HG03159 (cell line): Measurements from ENCODE around the gene TRAF3IP1.
A peak's percentile ranks its signal among the peaks of the same experiment; 100 is the strongest.
"Not testable (repeated sequence)": the region's sequence is repeated elsewhere in the genome, so short reads cannot be mapped to it uniquely, and the experiment has no call there.

ENCODE experiments used
- ATAC-seq: cut with Tn5 transposase; IDR thresholded peaks from one replicate; pipeline ENCODE4 v1.9.1; 2021; ENCODE audit warnings: mild to moderate bottlenecking, moderate library complexity; ENCODE audit not compliant: unreplicated experiment

TRAF3IP1 gene

DNA sequence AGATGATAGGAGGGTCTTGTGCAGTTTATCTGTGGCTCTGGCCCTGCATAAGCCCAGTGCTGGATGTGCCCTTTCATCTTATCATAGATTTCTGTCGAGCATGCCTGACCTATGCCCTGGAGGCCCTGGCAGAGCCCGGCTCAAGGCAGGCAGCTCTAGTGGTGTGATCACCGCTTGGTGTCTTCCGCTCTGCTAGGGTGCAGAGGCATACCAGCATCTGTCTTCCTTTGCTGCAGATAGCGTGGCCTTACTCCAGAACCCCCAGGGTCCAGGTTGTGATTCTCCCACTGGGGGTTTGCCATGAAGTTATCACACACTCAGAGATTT is 13.7 kb upstream of the TRAF3IP1 start:
- ATAC-seq, result no peak

DNA sequence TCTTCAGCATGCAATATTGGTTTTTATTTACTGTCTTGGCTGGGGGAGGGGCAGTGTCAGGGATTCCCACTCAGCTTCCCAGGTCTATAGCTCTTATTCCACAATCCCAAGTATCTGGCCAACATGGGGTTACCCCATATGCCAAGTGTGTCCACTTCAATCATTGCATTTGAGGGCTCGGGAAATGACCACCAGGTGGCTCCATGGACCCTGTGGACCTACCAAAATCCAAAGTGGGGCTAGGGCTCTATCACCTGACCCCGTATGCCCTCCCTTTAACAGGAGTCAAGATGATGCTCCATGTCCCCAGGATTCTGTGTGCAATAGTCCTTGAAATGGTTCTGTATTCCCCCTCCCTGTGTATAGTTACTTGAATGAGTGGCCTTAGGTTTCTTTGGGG is 12.1 kb upstream of the TRAF3IP1 start:
- no peak for ATAC-seq

DNA sequence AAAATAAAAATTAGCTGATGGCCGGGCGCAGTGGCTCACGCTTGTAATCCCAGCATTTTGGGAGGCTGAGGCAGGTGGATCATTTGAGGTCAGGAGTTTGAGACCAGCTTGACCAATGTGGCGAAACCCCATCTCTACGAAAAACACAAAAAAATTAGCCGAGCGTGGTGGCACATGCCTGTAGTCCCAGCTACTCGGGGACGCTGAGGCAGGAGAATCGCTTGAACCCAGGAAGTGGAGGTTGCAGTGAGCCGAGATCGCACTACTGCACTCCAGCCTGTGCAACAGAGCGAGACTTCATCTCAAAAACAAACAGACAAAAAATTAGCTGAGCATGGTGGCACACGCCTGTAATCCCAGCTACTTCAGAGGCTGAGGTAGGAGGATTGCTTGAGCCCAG is 9.6 kb upstream of the TRAF3IP1 start:
- not testable (repeated sequence) for ATAC-seq

GRCh38 chr2:238313289-238313990 is 6.9 kb upstream of the TRAF3IP1 start:
- no peak for ATAC-seq

DNA sequence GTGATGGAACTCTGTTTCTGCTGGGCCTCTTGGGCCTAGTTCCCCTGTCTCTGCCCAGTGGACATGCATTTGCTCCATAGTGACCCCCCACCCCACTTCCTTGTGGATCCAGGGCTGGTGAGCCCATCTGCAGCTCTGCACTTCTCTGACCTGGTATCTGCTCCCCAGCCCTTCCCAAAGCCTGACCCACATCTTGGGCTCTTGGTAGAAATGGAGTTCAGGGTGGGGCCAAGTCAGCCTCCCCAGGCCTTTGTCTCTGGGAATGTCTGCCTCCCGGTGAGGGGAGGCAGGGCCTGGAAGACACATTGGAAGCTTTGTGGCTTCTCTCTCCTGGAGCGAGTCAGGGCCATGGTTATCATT is 6.3 kb upstream of the TRAF3IP1 start:
- ATAC-seq, result no peak

DNA sequence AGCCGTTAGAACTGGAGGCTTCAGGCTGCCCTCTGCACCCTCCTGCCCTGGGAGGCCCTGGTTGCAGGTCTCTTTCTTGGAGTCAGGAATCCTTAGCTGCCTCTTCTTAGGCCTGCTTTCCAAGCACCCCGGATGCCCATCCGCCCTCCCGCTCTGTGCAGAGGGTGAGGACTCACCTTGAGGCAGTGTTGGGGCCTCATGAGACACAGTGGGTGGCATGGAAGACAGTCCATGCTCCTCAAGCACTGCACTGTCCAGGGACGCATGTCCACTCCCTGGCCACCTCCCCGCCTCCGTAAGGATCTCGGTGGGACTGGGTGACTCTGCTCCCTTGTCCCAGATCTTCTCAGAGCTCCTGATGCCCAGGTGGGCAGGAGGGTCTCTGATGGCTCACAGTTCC is 5.7 kb upstream of the TRAF3IP1 start:
- no peak for ATAC-seq

DNA sequence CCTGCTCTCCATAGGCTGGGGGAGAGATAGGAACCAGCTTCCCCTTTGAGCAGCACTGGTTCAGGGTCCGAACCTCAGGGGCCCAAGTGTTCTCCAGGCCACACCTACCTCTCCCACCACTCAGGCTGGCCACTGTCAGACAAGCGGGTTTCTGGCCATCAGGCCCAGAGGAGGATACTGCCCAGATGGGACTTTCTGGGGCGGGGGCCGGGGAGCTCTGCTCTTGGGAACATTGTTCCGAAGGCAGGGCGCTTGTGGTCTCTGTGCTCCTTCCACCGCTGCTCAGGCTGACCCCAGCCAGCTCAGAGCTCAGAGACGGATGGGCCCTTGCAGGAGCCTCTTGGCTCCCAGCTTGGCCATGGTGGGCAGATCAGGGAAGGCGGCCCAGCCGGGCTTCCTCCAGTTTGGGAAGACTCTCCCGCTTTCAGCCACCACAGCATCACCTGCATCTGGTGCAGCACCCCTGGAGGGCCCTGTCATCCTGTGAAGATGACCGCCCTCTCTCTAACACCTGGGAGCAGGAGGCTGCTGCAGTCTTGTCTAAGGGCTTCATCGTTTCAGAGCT is 5.2 kb upstream of the TRAF3IP1 start:
- ATAC-seq, result no peak

DNA sequence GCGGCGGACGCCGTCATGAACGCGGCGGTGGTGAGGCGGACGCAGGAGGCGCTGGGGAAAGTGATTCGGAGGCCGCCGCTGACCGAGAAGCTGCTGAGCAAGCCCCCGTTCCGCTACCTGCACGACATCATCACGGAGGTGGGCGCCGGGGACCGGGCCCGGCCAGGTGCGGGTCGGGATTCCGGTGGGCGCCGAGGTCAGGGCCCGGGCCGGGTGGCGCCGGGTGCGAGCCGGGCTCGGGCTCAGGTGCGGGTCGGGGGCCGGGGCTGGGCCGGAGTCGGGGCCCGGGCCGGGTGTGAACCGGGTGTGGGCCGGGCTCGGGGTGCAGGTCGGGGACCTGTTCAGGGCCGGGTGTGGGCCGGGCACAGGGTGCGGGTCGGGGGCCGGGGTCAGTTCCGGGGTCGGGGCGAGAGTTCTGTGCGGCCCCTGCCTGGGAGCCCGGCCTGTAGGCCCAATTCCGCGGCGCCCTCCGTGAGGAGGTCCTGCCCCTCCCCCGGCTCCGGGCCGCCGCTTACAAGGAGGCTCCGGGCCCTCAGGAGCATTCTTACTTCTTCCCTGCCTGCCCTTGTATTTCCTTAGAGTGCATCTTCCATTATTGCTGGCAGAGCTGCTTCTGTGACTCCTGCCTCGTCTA is 447 bp downstream of the TRAF3IP1 start:
- peak; percentile 44 for ATAC-seq

DNA sequence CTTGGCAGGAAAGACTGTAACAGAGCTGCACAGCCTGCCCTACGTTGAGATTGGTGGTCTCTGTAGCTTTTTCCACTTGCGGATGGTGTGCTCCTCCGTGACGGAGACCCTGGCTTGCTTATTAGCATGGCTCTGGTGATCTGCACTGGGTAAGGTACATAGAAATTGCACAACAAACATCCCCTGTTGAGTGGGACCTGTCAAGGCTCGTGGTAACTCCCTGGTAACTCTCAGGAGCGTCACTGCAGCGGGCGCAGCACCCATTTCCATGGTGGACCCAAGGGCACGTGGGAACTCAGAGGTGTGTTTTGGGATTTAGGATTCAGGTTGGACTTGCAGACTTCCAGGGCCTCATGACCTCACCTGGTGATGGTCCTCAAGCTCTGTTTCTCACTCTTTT is 1.1 kb downstream of the TRAF3IP1 start:
- ATAC-seq, result no peak

DNA sequence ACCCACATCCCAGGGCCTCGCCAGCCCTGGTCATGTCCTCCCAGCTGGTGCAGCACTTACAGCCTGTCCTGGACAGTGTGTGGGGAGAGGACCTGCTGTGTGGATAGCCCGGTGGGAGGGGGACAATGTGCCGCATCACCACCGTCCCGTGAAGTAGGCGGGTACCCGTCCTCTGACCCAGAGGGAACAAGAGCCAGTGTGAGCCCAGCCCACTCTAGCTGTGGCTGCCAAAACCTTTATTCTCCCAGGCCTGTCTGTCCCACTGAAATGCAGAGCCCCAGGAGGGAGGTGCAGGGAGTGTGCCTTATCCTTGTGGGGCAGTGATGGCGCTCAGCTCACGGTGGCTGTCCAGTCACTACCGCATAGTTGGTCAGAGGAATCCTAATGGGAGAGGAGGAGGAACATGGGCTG is 1.7 kb downstream of the TRAF3IP1 start:
- ATAC-seq, result no peak

GRCh38 chr2:238324248-238324647 is 3.9 kb downstream of the TRAF3IP1 start:
- not testable (repeated sequence) for ATAC-seq

GRCh38 chr2:238325694-238326093 is 5.4 kb downstream of the TRAF3IP1 start:
- ATAC-seq, result no peak

GRCh38 chr2:238326801-238327365 is 6.6 kb downstream of the TRAF3IP1 start:
- no peak for ATAC-seq

DNA sequence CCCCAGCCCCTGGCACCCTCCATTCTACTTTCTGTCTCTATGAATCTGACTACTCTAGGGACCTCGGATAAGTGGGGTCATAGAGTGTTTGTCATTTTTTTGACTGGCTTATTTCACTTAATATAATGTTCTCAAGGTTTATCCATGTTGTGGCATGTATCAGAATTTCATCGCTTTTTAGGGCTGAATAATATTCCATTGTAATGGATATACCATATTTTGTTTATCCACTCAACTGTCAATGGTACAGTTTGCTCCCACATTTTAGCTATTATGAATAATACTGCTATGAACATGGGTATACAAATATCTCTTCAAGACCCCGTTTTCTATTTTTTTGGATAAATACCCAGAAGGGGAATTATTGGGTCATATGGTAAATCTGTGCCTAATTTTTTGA is 7.4 kb downstream of the TRAF3IP1 start:
- no peak for ATAC-seq

GRCh38 chr2:238330391-238330790 is 10.1 kb downstream of the TRAF3IP1 start:
- ATAC-seq, result no peak

DNA sequence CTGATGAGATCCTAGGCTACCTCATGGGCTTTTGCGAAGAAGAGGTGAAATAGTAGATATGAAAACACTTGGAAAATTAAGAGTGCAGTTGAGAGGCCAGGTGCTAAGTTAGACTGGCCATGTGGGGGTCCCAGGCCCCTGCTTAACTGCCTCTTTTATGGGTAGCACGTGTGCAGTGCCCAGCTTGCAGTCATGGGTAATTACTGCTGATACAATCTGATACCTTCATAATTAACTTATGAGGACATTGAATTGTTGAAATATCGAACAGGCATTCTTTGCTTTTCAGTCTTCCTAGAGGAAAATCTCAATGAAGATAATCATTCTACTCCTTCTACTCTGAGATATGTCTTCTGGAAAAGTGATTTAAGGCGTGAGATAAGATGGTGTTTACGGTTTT is 11.6 kb downstream of the TRAF3IP1 start:
- ATAC-seq, result no peak

GRCh38 chr2:238334885-238335284 is 14.6 kb downstream of the TRAF3IP1 start:
- no peak for ATAC-seq

DNA sequence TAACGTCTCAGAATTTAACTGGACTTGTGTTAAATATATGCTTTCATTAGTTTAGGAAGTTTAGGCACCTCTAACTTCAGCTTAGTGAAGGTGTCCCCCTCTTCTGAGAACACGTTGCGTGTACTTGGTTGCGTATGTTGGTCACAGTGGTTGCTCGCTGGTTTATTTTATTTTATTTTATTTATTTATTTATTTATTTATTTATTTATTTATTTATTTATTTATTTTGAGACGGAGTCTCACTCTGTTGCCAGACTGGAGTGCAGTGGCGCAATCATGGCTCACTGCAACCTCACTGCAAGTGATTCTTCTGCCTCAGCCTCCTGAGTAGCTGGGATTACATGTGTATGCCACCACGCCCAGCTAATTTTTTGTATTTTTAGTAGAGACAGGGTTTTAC is 15.3 kb downstream of the TRAF3IP1 start:
- not testable (repeated sequence) for ATAC-seq

DNA sequence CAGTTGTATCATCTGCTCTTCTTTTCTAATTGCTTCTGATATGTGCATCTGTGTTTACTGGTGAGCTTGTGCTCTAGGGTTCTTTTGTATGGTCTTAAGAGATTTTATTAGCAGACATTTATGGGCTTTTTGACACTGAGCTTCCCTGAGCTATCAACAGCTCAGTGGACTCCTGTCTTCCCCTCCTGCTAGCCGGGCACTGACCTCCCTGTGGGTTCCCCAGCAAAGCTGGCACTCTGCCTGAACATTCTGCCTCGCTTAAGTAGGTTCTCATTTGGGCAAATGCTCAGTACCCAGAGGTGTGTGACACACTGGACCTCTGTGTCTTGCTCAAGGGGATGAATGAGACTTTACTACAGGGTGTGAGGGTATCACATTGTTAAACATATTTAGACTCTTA is 15.8 kb downstream of the TRAF3IP1 start:
- no peak for ATAC-seq

GRCh38 chr2:238336793-238337444 is 16.6 kb downstream of the TRAF3IP1 start:
- ATAC-seq, result no peak

DNA sequence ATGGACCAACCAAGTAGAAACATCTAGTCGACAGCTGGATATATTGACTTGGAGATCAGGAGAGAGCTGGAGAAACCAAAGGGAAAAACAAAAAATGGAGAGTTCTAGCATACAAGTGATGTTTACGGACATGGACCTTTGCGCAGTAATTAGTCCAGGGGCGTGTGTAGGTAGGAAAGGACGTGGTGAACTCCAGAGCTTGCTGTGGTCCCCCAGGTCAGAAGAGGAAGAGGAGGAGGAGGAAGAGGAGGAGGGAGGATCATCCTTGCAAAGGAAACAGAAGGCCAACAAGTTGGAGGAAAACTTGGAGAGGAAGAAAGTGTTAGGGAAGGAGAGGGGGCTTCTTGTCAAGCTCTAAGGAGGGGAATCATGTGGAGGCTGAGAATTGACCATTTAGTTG is 17.5 kb downstream of the TRAF3IP1 start:
- no peak for ATAC-seq
